Smooth muscle cell (in vitro differentiated cells): ENCODE data around the gene TRIO. TPM values are rescaled to one million over a fixed set of nuclear protein-coding genes. Genes with fewer than 3 reads are reported as not detected.

Source experiments
- DNase-seq: peaks from one replicate; lab custom pipeline; 2025; ENCODE audit not compliant: unreplicated experiment; lab: John Stamatoyannopoulos, UW
- H2AFZ ChIP-seq: fragments of 200-600 bp; sonication (generic); 2 replicates; pipeline ENCODE4 v1.6.0; 2016; ENCODE audit warnings: antibody characterized with exemption, low read depth, mild to moderate bottlenecking
- H3F3A ChIP-seq: fragments of 200-600 bp; sonication (generic); 2 replicates; pipeline ENCODE4 v1.6.0; 2017; ENCODE audit warnings: antibody characterized with exemption, low read depth
- H3K27ac ChIP-seq: fragments of 200-600 bp; sonication (generic); 2 replicates; pipeline ENCODE4 v1.5.1; 2016; ENCODE audit warnings: low read depth, mild to moderate bottlenecking
- H3K27me3 ChIP-seq: fragments of 200-600 bp; sonication (generic); 2 replicates; pipeline ENCODE4 v1.6.1; 2016; ENCODE audit warnings: low read depth, mild to moderate bottlenecking
- H3K36me3 ChIP-seq: fragments of 200-600 bp; sonication (generic); 2 replicates; pipeline ENCODE4 v1.5.1; 2016; ENCODE audit warnings: low read depth
- H3K4me1 ChIP-seq: fragments of 200-600 bp; sonication (generic); 2 replicates; pipeline ENCODE4 v1.5.1; 2016; ENCODE audit warnings: low read depth
- H3K4me2 ChIP-seq: fragments of 200-600 bp; sonication (generic); 2 replicates; pipeline ENCODE4 v1.6.0; 2016; ENCODE audit warnings: mild to moderate bottlenecking
- H3K4me3 ChIP-seq: fragments of 200-600 bp; sonication (generic); 2 replicates; pipeline ENCODE4 v1.5.1; 2016; ENCODE audit warnings: mild to moderate bottlenecking
- H3K79me2 ChIP-seq: fragments of 200-600 bp; sonication (generic); 2 replicates; pipeline ENCODE4 v1.6.0; 2016; ENCODE audit warnings: low read depth, mild to moderate bottlenecking
- H3K9ac ChIP-seq: fragments of 200-600 bp; sonication (generic); 2 replicates; pipeline ENCODE4 v1.6.0; 2016; ENCODE audit warnings: low read depth
- H3K9me3 ChIP-seq: fragments of 200-600 bp; sonication (generic); replicated peaks from 2 replicates; pipeline ENCODE4 v1.5.1; 2016; ENCODE audit warnings: low read depth
- H4K20me1 ChIP-seq: fragments of 200-600 bp; sonication (generic); 2 replicates; pipeline ENCODE4 v1.6.0; 2016; ENCODE audit warnings: low read depth
- WGBS: methylation state at CpG from one replicate; pipeline ENCODE4 v1.1.7; 2016; ENCODE audit warnings: low lambda C conversion rate; 5-methylcytosine and 5-hydroxymethylcytosine counted together
- polyA plus RNA-seq: library from polyadenylated mRNA; unstranded; fragments of >200 nt; fragmentation: Nextera tagmentation; extraction: Ambion mirVana; gene quantifications from 2 replicates; pipeline ENCODE4 v1.2.1, GENCODE V29; 2016
- total RNA-seq: library from RNA; depleted of rRNA; stranded (reverse); fragments of >200 nt; gene quantifications from 2 replicates; pipeline ENCODE4 v1.2.3, GENCODE V29; 2014
- TF ChIP-seq, protein P1 (sequence below): fragments of 200-600 bp; sonication (generic); IDR thresholded peaks from 2 replicates; pipeline ENCODE4 v1.5.1; 2017; ENCODE audit warnings: borderline replicate concordance, mild to moderate bottlenecking, antibody characterized with exemption; ENCODE audit not compliant: insufficient read depth, poor library complexity, severe bottlenecking

TRIO gene
- total and polyA plus RNA-seq, 2 experiments from 2014 or later, result 10.2 to 118 TPM

- 98% methylated on average over 26 of the region's 26 CpGs for WGBS
- Histone ChIP-seq H3K4me2 (no peak overlapping the region), H3K79me2 (peaks cover 3% of the 10 kb centered on the region), H3K9ac (no peak overlapping the region), H3K4me1 (peaks cover 8% of the 10 kb centered on the region), H3K36me3 (peaks cover 3% of the 10 kb centered on the region), H2AFZ (no peak overlapping the region), H3K9me3 (no peaks in the 10 kb centered on the region), H3K27me3 (no peaks in the 10 kb centered on the region), H3K4me3 (no peak overlapping the region), H4K20me1 (peaks cover 59% of the 10 kb centered on the region), H3F3A (no peaks in the 10 kb centered on the region), H3K27ac (no peak overlapping the region)
- TF ChIP-seq, protein P1, sequence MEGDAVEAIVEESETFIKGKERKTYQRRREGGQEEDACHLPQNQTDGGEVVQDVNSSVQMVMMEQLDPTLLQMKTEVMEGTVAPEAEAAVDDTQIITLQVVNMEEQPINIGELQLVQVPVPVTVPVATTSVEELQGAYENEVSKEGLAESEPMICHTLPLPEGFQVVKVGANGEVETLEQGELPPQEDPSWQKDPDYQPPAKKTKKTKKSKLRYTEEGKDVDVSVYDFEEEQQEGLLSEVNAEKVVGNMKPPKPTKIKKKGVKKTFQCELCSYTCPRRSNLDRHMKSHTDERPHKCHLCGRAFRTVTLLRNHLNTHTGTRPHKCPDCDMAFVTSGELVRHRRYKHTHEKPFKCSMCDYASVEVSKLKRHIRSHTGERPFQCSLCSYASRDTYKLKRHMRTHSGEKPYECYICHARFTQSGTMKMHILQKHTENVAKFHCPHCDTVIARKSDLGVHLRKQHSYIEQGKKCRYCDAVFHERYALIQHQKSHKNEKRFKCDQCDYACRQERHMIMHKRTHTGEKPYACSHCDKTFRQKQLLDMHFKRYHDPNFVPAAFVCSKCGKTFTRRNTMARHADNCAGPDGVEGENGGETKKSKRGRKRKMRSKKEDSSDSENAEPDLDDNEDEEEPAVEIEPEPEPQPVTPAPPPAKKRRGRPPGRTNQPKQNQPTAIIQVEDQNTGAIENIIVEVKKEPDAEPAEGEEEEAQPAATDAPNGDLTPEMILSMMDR, result no peak
- DNase-seq, result no peak
These were observed 312.7 kb downstream of the TRIO start for GRCh38 chr5:14455814-14456321.

DNA sequence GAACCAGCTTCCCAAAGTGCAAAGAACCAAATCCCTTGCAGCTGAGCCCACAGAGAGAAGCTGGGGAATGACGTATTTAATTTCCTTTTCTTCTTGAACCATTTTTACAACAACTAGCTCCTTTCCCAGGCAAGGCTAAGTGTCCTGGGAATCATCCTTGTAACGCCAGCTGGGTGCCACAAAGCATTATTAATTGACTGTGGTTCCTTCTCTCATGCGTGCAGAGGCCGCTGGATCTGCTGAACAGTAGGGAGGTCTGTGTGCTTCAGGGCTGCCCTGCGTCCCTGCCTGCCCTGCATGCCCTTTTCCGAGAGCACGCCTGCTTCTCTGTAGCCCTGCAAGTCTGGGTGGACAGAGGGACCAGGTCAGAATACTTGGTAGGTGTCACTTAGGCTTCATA lies 314.3 kb downstream of the TRIO start:
- Histone ChIP-seq H3K9ac (no peak overlapping the region), H3K36me3 (peaks cover 6% of the 10 kb centered on the region), H3K27ac (no peak overlapping the region), H3K9me3 (no peaks in the 10 kb centered on the region), H3F3A (peaks cover 2% of the 10 kb centered on the region), H3K4me3 (no peak overlapping the region), H3K4me1 (peaks cover 5% of the 10 kb centered on the region), H2AFZ (no peak overlapping the region), H4K20me1 (peaks cover 63% of the 10 kb centered on the region), H3K79me2 (peaks cover 3% of the 10 kb centered on the region), H3K4me2 (no peak overlapping the region), H3K27me3 (no peaks in the 10 kb centered on the region)
- TF ChIP-seq, protein P1, result no peak
- 89% methylated on average over 7 of the region's 7 CpGs for WGBS
- DNase-seq, result no peak

- H3K79me2 ChIP-seq, result peaks cover 3% of the 10 kb centered on the region
- TF ChIP-seq, protein P1, result no peak
These were observed 315.3 kb downstream of the TRIO start for GRCh38 chr5:14458414-14458813.

DNA sequence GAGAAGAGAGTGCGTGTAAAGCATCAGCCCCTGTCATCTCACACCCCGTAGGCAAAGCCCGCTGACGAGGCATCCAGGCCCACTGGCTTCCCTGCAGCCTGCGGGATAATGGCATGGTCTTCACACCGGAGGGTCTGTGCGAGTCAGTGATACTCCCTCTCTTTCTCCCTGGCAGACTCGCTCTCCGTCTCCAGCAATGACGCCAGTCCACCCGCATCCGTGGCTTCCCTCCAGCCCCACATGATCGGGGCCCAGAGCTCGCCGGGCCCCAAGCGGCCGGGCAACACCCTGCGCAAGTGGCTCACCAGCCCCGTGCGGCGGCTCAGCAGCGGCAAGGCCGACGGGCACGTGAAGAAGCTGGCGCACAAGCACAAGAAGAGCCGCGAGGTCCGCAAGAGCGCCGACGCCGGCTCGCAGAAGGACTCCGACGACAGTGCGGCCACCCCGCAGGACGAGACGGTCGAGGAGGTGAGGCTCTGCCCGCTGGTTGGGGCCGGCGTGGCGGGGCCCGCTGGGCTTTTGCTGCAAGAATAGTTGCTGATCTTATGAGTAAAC lies 317.8 kb downstream of the TRIO start:
- H2AFZ ChIP-seq, result no peak overlapping the region
- H3K9me3 ChIP-seq, result no peaks in the 10 kb centered on the region
- peaks cover 65% of the 10 kb centered on the region for H4K20me1 ChIP-seq
- H3K27me3 ChIP-seq, result no peaks in the 10 kb centered on the region
- no peak overlapping the region for H3K4me3 ChIP-seq
- no peak overlapping the region for H3K9ac ChIP-seq
- peaks cover 6% of the 10 kb centered on the region for H3K36me3 ChIP-seq
- no peak overlapping the region for H3K27ac ChIP-seq
- peaks cover 4% of the 10 kb centered on the region for H3F3A ChIP-seq
- WGBS, result 97% methylated on average over 46 of the region's 46 CpGs
- H3K4me1 ChIP-seq, result no peaks in the 10 kb centered on the region
- no peak for DNase-seq
- TF ChIP-seq, protein P1, result no peak
- no peak overlapping the region for H3K4me2 ChIP-seq
- H3K79me2 ChIP-seq, result no peaks in the 10 kb centered on the region

More at GRCh38 chr5:14458414-14458813, 315.3 kb downstream of the TRIO start:
- Histone ChIP-seq H3K4me2 (no peak overlapping the region), H3K9ac (no peak overlapping the region), H3F3A (peaks cover 4% of the 10 kb centered on the region), H3K27me3 (no peaks in the 10 kb centered on the region), H3K27ac (no peak overlapping the region), H4K20me1 (peaks cover 63% of the 10 kb centered on the region), H3K4me3 (no peak overlapping the region), H3K36me3 (peaks cover 6% of the 10 kb centered on the region), H3K9me3 (no peaks in the 10 kb centered on the region), H2AFZ (no peak overlapping the region), H3K4me1 (no peaks in the 10 kb centered on the region)
- no peak for DNase-seq
- WGBS, result 99% methylated on average over 3 of the region's 3 CpGs
